Measurements from ENCODE around the gene SLC17A5.
"Not testable (repeated sequence)": the region's sequence is repeated elsewhere in the genome, so short reads cannot be mapped to it uniquely, and the experiment has no call there.

The SLC17A5 gene

DNA sequence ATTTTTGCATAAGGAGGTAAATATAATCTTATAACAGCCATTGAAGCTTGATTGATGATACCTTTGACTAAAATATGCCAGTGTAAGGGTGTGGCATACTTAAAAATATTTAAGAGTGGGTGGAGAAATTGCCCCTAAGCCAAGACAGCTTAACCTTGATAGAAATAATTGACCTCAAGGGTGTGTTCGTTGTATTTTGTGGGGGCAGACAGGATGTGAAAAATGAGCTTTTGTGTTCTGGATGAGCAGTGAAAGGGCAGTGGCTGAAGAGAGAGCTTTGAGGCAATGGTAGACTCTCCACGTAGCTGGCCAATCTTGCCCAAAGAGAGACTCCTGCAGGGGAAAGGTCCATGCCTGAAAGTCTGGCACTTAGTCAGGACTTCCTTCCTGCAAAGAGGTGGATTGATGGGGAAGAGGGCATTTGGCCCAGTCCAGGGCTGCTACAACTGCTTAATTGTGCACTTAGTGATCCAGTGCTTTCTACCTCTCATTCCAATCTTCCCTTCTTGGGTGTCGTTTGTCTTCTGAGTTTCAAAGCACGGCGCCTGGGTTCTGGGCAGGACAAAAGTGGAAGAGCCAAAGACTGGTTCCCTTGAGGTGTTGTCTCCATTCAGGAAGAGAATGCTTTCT, 26.6 kb upstream of the SLC17A5 start:
- in situ Hi-C loops (cut with HindIII; ENCODE audit: low pct_ligation_motif_present, low sequenced_read_pairs), result no loop called here
- no peak overlapping the region for H3K4me3 ChIP-seq (ENCODE audit: low read depth, low read length)

DNA sequence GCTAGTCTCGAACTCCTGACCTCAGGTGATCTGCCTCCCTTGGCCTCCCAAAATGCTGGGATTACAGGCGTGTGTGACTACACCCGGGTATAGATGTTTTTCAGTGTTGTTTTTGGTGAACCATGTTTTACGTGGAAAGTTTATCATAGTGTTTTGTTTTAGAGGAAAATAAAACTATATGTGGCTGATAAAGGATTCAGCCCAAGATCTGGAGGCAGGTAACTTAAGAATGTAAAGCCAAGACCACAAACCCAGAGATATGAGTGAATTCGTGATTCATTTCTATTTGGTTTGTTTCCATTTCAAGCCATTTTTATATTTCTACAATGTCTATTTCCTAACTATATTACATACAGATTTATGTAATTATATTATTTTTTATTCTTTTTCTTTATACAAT, 26.1 kb upstream of the SLC17A5 start:
- in situ Hi-C loops (cut with HindIII; ENCODE audit: low pct_ligation_motif_present, low sequenced_read_pairs); H3K36me3 ChIP-seq (replicated peaks); H3K27ac ChIP-seq; DNase-seq; H3K4me3 ChIP-seq (ENCODE audit: low read depth, low read length); H3K27me3 ChIP-seq (replicated peaks): not testable (repeated sequence)

More for the DNA sequence above, 26.6 kb upstream of the SLC17A5 start:
- DNase-seq, result no peak
- Histone ChIP-seq H3K27ac (no peak overlapping the region), H3K27me3 (replicated peaks) (no peaks in the 10 kb centered on the region), H3K36me3 (replicated peaks) (no peaks in the 10 kb centered on the region)
- TF ChIP-seq, protein P1, sequence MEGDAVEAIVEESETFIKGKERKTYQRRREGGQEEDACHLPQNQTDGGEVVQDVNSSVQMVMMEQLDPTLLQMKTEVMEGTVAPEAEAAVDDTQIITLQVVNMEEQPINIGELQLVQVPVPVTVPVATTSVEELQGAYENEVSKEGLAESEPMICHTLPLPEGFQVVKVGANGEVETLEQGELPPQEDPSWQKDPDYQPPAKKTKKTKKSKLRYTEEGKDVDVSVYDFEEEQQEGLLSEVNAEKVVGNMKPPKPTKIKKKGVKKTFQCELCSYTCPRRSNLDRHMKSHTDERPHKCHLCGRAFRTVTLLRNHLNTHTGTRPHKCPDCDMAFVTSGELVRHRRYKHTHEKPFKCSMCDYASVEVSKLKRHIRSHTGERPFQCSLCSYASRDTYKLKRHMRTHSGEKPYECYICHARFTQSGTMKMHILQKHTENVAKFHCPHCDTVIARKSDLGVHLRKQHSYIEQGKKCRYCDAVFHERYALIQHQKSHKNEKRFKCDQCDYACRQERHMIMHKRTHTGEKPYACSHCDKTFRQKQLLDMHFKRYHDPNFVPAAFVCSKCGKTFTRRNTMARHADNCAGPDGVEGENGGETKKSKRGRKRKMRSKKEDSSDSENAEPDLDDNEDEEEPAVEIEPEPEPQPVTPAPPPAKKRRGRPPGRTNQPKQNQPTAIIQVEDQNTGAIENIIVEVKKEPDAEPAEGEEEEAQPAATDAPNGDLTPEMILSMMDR (IDR thresholded peaks at IDR 0.05; ENCODE audit: low read depth, low read length, missing control alignments), result no peak

DNA sequence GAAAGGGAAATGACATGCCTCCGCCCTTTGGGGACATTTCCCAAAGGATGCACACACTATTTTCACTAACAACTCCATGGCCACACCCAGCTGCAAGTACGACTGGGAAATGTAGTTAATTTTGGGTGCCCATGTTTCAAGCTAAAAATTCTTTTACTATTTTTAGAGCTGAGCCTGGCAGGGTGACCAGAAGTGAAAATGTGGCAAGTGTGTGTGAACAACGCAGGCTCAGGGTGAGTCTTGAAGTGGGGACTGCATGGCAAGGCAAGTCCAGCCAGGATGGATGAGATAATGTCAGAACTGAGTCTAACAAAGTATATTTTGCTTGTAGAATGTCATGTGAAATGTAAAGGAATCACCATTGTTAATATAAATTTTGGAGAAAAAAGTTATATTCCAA, 25.2 kb upstream of the SLC17A5 start:
- Histone ChIP-seq H3K36me3 (replicated peaks) (no peaks in the 10 kb centered on the region), H3K27me3 (replicated peaks) (no peaks in the 10 kb centered on the region), H3K4me3 (ENCODE audit: low read depth, low read length) (no peak overlapping the region), H3K27ac (no peak overlapping the region)
- in situ Hi-C loops (cut with HindIII; ENCODE audit: low pct_ligation_motif_present, low sequenced_read_pairs), result no loop called here
- TF ChIP-seq, protein P1 (IDR thresholded peaks at IDR 0.05; ENCODE audit: low read depth, low read length, missing control alignments), result no peak
- DNase-seq, result no peak

DNA sequence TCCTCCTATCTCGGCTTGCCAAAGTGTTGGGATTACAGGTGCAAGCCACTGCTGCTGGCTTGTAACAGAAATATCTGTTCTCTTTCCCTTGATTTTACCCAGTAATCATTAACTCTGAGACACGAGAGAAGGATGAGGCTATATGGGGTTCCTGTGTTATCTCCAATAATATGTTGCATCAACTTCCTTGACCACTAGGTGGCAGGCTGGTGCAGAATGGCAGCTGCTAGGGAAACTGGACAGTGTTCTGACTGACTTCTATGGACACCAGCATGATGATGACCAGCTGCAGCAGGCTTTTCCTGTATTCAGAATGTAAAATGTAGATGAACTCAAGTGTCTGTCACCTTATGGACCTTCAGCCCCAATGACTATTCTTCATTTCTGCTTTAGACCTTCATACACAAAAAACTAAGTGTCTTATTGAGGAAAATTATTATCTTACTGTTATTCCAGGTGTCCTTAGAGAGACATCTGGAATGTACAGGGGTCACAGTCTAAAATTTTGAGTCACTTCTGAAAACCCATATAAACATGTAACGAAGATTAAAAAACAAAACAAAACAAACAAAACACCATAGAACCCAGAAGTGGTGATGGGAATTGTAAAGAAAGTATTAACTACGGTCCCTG, 21.8 kb upstream of the SLC17A5 start:
- Histone ChIP-seq H3K36me3 (replicated peaks) (no peaks in the 10 kb centered on the region), H3K27ac (no peak overlapping the region), H3K27me3 (replicated peaks) (no peaks in the 10 kb centered on the region), H3K4me3 (ENCODE audit: low read depth, low read length) (no peak overlapping the region)
- peak; percentile 87 for DNase-seq
- TF ChIP-seq, protein P1 (IDR thresholded peaks at IDR 0.05; ENCODE audit: low read depth, low read length, missing control alignments), result peak; percentile 92
- in situ Hi-C loops (cut with HindIII; ENCODE audit: low pct_ligation_motif_present, low sequenced_read_pairs), result no loop called here

DNA sequence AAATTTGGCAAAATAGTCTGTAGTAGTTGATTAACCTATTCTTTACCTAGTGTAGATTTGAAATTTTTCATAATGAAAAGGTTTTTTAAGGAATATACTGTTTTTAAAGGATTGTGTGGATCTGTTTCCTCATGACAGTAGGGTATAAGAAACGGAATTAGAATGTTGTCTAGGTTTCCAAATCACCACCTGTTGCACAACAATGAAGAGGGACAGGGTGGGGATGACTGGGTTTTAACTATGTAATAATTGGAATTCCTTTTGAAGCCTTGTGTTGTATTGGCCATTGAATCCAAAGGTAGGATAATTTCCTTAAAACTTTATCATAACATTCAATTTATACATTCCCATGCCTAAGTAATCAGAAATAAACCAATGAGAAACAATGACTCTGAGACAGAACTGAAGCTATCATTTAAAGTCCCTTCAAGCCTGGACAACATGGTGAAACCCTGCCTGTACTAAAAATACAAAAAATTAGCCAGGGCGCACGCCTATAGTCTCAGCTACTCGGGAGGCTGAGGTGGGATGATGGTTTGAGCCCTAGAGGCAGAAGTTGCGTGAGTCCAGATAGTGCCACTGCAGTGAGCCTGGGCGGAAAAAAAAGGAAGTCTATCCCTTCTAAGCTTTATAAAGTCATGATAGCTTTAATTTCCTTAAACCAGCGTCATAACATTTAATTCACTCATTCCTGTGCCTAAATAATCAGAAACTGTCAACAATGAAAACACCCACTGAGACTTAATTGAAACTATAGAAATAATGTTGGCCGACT, 18.3 kb upstream of the SLC17A5 start:
- no peak for DNase-seq
- Histone ChIP-seq H3K27me3 (replicated peaks) (no peaks in the 10 kb centered on the region), H3K4me3 (ENCODE audit: low read depth, low read length) (no peak overlapping the region), H3K36me3 (replicated peaks) (no peaks in the 10 kb centered on the region), H3K27ac (no peak overlapping the region)
- TF ChIP-seq, protein P1 (IDR thresholded peaks at IDR 0.05; ENCODE audit: low read depth, low read length, missing control alignments), result no peak
- in situ Hi-C loops (cut with HindIII; ENCODE audit: low pct_ligation_motif_present, low sequenced_read_pairs), result no loop called here

DNA sequence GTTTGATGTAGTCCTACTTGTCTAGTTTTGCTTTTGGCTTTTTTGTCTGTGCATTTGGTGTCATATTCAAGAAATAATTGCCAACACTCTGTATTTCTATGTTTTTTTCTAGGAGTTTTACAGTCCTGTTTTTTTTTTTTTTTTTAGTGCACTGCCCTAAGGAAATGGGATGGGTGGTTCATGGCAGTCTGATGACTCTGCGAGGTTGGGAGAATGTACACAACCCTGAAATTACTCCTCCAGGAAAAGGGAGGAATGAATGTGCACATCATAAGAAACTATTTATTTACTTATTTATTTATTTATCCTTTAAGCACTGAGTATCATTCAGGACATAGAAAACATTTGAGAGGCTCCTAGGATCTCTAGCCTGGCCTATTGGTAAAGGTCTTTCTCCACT, 15.2 kb upstream of the SLC17A5 start:
- no peak overlapping the region for H3K4me3 ChIP-seq (ENCODE audit: low read depth, low read length)
- DNase-seq, result no peak
- TF ChIP-seq, protein P1 (IDR thresholded peaks at IDR 0.05; ENCODE audit: low read depth, low read length, missing control alignments), result no peak
- no peaks in the 10 kb centered on the region for H3K27me3 ChIP-seq (replicated peaks)
- no peak overlapping the region for H3K27ac ChIP-seq
- in situ Hi-C loops (cut with HindIII; ENCODE audit: low pct_ligation_motif_present, low sequenced_read_pairs), result no loop called here
- H3K36me3 ChIP-seq (replicated peaks), result no peaks in the 10 kb centered on the region
